A673 (cell line): ENCODE results near the gene FCRLA.

Experiments
- CTCF ChIP-seq: fragments of 300-800, 200-600 bp; sonication (generic); conservative IDR thresholded peaks from 2 replicates; pipeline ENCODE4 v1.5.1; 2017; ENCODE audit warnings: low read depth, mild to moderate bottlenecking, antibody characterized with exemption, low read length, moderate library complexity, mixed read lengths
- EZH2 ChIP-seq: fragments of 200-600 bp; sonication (generic); IDR thresholded peaks from 2 replicates; pipeline ENCODE4 v1.6.1; 2017; ENCODE audit warnings: borderline replicate concordance, low read depth, mild to moderate bottlenecking, mixed read lengths, antibody characterized with exemption, low read length; ENCODE audit not compliant: poor library complexity, severe bottlenecking

GRCh38 chr1:161722406-161722805 is 15.4 kb downstream of the FCRLA start:
- TF ChIP-seq CTCF = no peak
- TF ChIP-seq EZH2 = no peak
